T-helper 2 cell (primary cell): Measurements from ENCODE around the gene RTEL1.
"Not testable (repeated sequence)": the region's sequence is repeated elsewhere in the genome, so short reads cannot be mapped to it uniquely, and the experiment has no call there.

Source experiments
- DNase-seq, 5 experiments: peaks; one replicate each; pipeline versions ENCODE4 v3.0.0 to v3.0.0-alpha.2; 2012 to 2022

Gene RTEL1

GRCh38 chr20:63627129-63627750, 30.9 kb upstream of the RTEL1 start:
- DNase-seq: peak in 4 of 5 experiments; percentile 91 to 96 (median 93)

GRCh38 chr20:63627751-63628245, 30.3 kb upstream of the RTEL1 start:
- no peak for DNase-seq

- peak in 2 of 5 experiments; percentile 51 to 77 for DNase-seq
Observed at GRCh38 chr20:63628246-63628975, 29.7 kb upstream of the RTEL1 start.

- not testable (repeated sequence) for DNase-seq
Observed at GRCh38 chr20:63630956-63631355, 27.2 kb upstream of the RTEL1 start.

GRCh38 chr20:63631426-63631825, 26.7 kb upstream of the RTEL1 start:
- DNase-seq: not testable (repeated sequence)

DNA sequence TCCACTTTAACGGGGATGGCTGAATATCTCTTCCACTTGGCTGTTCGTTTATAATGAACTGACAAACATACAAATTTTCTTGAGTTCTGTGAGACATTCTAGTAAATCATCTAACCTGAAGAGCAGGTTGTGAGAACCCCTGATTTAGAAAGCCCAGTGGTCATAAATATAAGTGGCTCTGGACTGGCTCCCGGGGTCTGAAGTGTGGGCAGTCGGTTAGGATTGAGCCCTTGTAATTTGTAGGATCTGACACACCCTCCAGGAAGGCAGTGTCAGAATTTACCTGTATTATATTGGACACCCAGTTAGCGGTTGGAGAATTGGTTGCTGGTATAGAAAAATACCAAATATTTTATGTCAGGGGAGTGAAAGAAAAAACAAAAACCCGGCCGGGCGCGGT, 24.4 kb upstream of the RTEL1 start:
- DNase-seq: no peak

DNA sequence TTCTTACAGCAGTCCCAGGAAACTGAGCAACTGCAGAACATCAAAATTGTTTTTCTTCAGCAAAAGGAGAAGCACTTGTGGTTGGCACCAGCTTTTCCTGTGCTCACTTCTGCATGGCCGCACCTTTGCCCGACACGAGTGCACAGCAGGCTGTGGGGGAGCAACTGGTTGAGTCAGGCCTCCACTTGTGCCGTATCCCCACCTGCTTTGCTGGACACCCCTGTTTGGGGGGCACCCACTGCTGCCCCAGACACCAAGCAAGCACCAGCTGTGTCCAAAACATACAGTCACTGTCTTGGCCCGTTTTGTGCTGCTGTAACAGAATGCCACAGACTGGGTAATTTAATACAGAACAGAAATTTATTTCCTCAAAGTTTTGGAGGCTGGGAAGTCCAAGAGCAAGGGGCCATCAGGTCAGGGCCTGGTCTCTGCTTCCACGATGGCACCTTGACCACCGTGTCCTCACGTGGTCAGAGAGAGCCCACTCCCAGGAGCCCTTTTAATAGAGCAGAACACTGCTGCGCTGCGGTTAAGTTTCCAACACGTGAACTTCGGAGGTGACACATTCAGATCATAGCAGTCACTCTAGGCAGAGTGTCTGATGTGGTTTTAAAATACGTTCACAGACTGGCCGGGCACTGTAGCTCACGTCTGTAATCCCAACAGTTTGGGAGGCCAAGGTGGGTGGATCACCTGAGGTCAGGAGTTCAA, 22.5 kb upstream of the RTEL1 start:
- DNase-seq: peak; percentile 25 to 95 (median 69)

- DNase-seq: no peak
Observed at GRCh38 chr20:63636752-63637628, 21.1 kb upstream of the RTEL1 start.

- peak in 4 of 5 experiments; percentile 32 to 94 (median 68) for DNase-seq
Observed at GRCh38 chr20:63639093-63639975, 18.8 kb upstream of the RTEL1 start.

DNA sequence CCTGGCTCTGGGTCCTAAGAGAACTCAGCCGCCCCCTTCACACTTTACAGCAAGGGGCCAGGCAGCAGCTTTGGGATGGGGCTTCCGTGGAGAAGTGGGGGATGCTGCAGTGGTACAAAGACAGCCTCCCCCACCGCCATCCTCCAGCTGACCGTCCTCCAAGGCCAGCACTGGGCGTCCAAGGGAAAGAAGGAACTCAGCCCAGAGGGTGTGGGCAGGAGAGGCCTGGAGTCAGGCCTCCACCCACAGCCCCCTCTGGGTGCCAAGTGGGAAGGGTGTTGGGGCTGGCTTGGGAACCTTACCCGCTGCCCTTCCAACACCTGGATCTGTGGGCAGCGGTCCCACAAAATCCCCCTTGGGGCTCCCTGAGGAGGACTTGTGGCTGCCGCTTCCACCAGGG, 18.0 kb upstream of the RTEL1 start:
- no peak for DNase-seq

DNA sequence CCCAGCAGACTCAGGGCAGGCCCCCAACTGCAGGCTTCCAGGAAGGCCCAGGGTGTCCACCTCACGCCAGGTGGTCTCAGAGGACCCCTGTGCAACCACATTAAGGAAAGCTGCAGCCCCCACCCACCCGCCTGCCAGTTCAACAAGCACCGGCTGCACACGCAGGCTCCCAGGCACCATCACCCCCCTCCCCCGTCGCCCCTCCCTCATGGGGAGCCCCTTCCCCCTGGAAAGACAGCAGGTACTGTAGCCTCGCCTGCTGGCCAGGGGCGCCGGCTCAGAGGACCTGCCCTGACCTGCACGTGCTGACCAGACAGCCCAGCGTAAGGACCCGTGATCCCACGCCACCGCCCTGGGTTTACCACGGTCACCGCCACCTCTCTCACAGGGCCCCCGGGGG, 17.4 kb upstream of the RTEL1 start:
- peak in 1 of 5 experiments; percentile 43 for DNase-seq

- peak in 3 of 5 experiments; percentile 41 to 77 (median 63) for DNase-seq
Observed at GRCh38 chr20:63641146-63641791, 16.8 kb upstream of the RTEL1 start.

DNA sequence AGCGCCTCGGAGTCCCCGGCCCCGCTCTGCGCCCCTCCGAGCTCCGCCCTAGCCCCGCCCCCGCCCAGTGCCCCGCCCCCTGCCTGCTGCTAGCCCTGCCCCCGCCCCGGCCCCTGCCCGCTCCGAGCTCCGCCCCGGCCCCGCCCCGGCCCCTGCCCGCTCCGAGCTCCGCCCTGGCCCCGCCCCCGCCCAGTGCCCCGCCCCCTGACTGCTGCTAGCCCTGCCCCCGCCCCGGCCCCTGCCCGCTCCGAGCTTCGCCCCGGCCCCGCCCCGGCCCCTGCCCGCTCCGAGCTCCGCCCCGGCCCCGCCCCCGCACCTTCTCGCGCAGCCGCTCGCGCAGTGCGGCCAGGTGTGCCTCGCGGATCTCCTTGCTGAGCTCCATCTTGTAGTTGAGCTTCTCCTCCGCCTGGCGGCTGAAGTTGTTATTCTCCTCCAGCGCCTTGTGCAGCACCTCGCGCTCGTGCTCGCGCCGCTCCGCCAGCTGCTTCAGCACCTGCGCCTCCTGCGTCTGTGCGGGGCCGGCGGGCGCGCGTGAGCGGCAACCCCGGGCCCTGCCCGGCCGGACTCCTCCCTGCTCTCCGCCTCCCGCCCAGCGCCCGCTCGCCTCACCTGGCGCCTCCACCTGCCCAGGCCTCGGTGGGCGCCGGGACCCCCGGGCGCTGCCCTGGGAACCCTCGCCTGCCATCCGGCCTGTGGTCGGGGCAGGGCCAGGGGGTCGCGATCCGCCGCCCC, 16.2 kb upstream of the RTEL1 start:
- peak; percentile 95 to 99 (median 96) for DNase-seq

GRCh38 chr20:63642527-63643247, 15.4 kb upstream of the RTEL1 start:
- no peak for DNase-seq

- no peak for DNase-seq
Observed at GRCh38 chr20:63643499-63643898, 14.6 kb upstream of the RTEL1 start.

- no peak for DNase-seq
Observed at GRCh38 chr20:63643946-63644345, 14.2 kb upstream of the RTEL1 start.

GRCh38 chr20:63645218-63645617, 12.9 kb upstream of the RTEL1 start:
- DNase-seq: no peak

DNA sequence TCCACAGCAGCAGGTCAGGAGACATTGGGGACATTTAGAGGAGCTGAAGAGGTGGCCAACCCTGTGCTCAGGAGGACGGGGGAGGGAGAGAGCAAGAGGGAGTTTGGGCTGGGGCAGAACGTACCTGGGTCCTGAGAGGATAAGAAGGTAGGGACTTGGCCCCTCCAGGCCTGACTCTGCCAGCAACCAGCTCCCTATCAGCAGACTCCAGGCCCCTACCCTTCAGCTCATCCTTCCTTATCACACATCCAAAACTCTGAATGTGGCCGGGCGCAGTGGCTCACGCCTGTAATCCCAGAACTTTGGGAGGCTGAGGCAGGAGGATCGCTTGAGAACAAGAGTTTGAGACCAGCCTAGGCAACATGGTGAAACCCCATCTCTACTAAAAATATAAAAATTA, 9.9 kb upstream of the RTEL1 start:
- no peak for DNase-seq

GRCh38 chr20:63648895-63649589, 9.1 kb upstream of the RTEL1 start:
- DNase-seq: no peak
